Coronary artery (tissue), 2 donors: ENCODE data around the gene SLC6A7.

Source experiments
- DNase-seq: peaks from one replicate; pipeline ENCODE4 v3.0.0-alpha.2; 2017; ENCODE audit warnings: low spot score
- H3K27ac ChIP-seq, 2 donors: fragments of 200-600 bp; sonication (generic); one replicate each; pipeline ENCODE4 v1.5.1; 2016 to 2019
- H3K4me3 ChIP-seq: fragments of 200-600 bp; sonication (generic); 2 replicates; pipeline ENCODE4 v1.5.1; 2016; ENCODE audit warnings: mild to moderate bottlenecking, moderate library complexity
- CTCF ChIP-seq: fragments of 200-600 bp; sonication (generic); IDR thresholded peaks from one replicate; pipeline ENCODE4 v1.5.1; 2019; ENCODE audit warnings: antibody characterized with exemption

Gene SLC6A7

GRCh38 chr5:150149618-150150017 is 40.2 kb upstream of the SLC6A7 start:
- no peak for TF ChIP-seq CTCF
- DNase-seq: no peak
- H3K4me3 ChIP-seq: peak overlapping the region; percentile 81
- H3K27ac ChIP-seq: peak overlapping the region; percentile 96 to 98

GRCh38 chr5:150152636-150153462 is 37.0 kb upstream of the SLC6A7 start:
- H3K4me3 ChIP-seq: peak overlapping the region; percentile 81
- H3K27ac ChIP-seq: peak overlapping the region; percentile 96 to 97
- no peak for TF ChIP-seq CTCF
- DNase-seq: no peak

- Histone ChIP-seq H3K27ac (peak overlapping the region; percentile 96 to 97), H3K4me3 (peak overlapping the region; percentile 81)
- DNase-seq: no peak
- no peak for TF ChIP-seq CTCF
Measured at GRCh38 chr5:150153483-150153882, 36.4 kb upstream of the SLC6A7 start.

- Histone ChIP-seq H3K27ac (peak overlapping the region; percentile 96 to 97), H3K4me3 (peak overlapping the region; percentile 81)
- TF ChIP-seq CTCF: no peak
- no peak for DNase-seq
Measured at GRCh38 chr5:150153957-150154617, 35.8 kb upstream of the SLC6A7 start.

GRCh38 chr5:150154618-150155128 is 35.2 kb upstream of the SLC6A7 start:
- no peak for TF ChIP-seq CTCF
- no peak for DNase-seq
- H3K4me3 ChIP-seq: peak overlapping the region; percentile 81
- peak overlapping the region; percentile 96 to 97 for H3K27ac ChIP-seq

GRCh38 chr5:150155258-150156026 is 34.4 kb upstream of the SLC6A7 start, which contains the start of gene PDGFRB:
TSS of gene PDGFRB (minus strand) at chr5:150155845. CDS start at chr5:150137047, 18,798 bp downstream.
- H3K4me3 ChIP-seq: peak within 1 kb of the TSS; percentile 81
- H3K27ac ChIP-seq: peak within 1 kb of the TSS; percentile 96 to 97
- TF ChIP-seq CTCF: no peak
- DNase-seq: peak; percentile 98
